Sciatic nerve (tissue), 2 donors: Measurements from ENCODE around the gene FST. TPM values are rescaled to one million over a fixed set of nuclear protein-coding genes. Genes with fewer than 3 reads are reported as not detected.

ENCODE experiments used
- ATAC-seq: fragments of 200-7000 bp; cut with Tn5 transposase; one replicate; pipeline ENCODE4 v1.9.1; 2020; ENCODE audit warnings: mild to moderate bottlenecking, moderate library complexity
- DNase-seq: peaks from one replicate; pipeline ENCODE4 v3.0.0-alpha.2; 2020; ENCODE audit warnings: low spot score
- intact Hi-C: fragments of 100-400 bp; cut with DNase I; formaldehyde crosslinking; loops from one replicate; pipeline ENCODE4 v1.14.2; 2022
- total RNA-seq: library from RNA; stranded (reverse); fragmentation: NEBNext Ultra II Directional; extraction: Animal tissue kit (Norgen Biotek cat#: 25700); gene quantifications from one replicate; pipeline ENCODE4 v1.2.1, GENCODE V29; 2021
- donor health status: DM: no; HTN: no; CAD: no.
- donor health status: DM: no; HTN: no; CAD: no.

FST gene
- total RNA-seq, 1 donor from 2014 or later: 27.6 TPM

- ATAC-seq (no peak), DNase-seq (no peak)
- intact Hi-C loops: no loop called here
Observed at GRCh38 chr5:53472279-53472678, 8.2 kb upstream of the FST start.

- no peak for ATAC-seq
- DNase-seq: no peak
- intact Hi-C loops: no loop called here
Observed at GRCh38 chr5:53472720-53473510, 7.5 kb upstream of the FST start.

- ATAC-seq: no peak
- intact Hi-C loops: no loop called here
- DNase-seq: no peak
Observed at GRCh38 chr5:53473633-53474032, 6.8 kb upstream of the FST start.

GRCh38 chr5:53475320-53475719 lies 5.1 kb upstream of the FST start:
- intact Hi-C loops: no loop called here

GRCh38 chr5:53476019-53476418 lies 4.4 kb upstream of the FST start:
- ATAC-seq: no peak
- no peak for DNase-seq
- intact Hi-C loops: no loop called here

More at GRCh38 chr5:53475320-53475719, 5.1 kb upstream of the FST start:
- DNase-seq (no peak), ATAC-seq (no peak)

GRCh38 chr5:53476531-53477480 lies 3.6 kb upstream of the FST start:
- no peak for ATAC-seq
- no peak for DNase-seq
- intact Hi-C loops: no loop called here

- DNase-seq (peak; percentile 61), ATAC-seq (peak; percentile 32)
- intact Hi-C loops: no loop called here
Observed at GRCh38 chr5:53478411-53479044, 1.9 kb upstream of the FST start.

GRCh38 chr5:53479045-53479589 lies 1.3 kb upstream of the FST start:
- ATAC-seq: no peak
- intact Hi-C loops: no loop called here
- no peak for DNase-seq

- ATAC-seq (peak; percentile 70), DNase-seq (peak; percentile 85)
- intact Hi-C loops: loop anchor here (10.0 kb wide), 1 partner anchor 745 kb away; no protein-coding TSS in a partner anchor
Observed at GRCh38 chr5:53479590-53480415, 626 bp upstream of the FST start.

- ATAC-seq: no peak
- intact Hi-C loops: loop anchor here (10.0 kb wide), 1 partner anchor 743 kb away; no protein-coding TSS in a partner anchor
- DNase-seq: no peak
Observed at GRCh38 chr5:53481159-53481886, 894 bp downstream of the FST start.

- peak; percentile 87 for DNase-seq
- ATAC-seq: peak; percentile 84
- intact Hi-C loops: loop anchor here (10.0 kb wide), 1 partner anchor 743 kb away; no protein-coding TSS in a partner anchor
Observed at GRCh38 chr5:53481887-53482716, 1.7 kb downstream of the FST start.

- DNase-seq (peak; percentile 63), ATAC-seq (peak; percentile 27)
- intact Hi-C loops: loop anchor here (10.0 kb wide), 1 partner anchor 742 kb away; no protein-coding TSS in a partner anchor
Observed at GRCh38 chr5:53482717-53483638, 2.5 kb downstream of the FST start.

- DNase-seq (no peak), ATAC-seq (no peak)
- intact Hi-C loops: loop anchor here (10.0 kb wide), 1 partner anchor 737 kb away; no protein-coding TSS in a partner anchor
Observed at GRCh38 chr5:53487436-53487835, 7.0 kb downstream of the FST start.

- intact Hi-C loops: loop anchor here (10.0 kb wide), 1 partner anchor 737 kb away; no protein-coding TSS in a partner anchor
- ATAC-seq: no peak
- no peak for DNase-seq
Observed at GRCh38 chr5:53488195-53488722, 7.8 kb downstream of the FST start.

- peak; percentile 22 for ATAC-seq
- DNase-seq: no peak
- intact Hi-C loops: no loop called here
Observed at GRCh38 chr5:53490747-53491146, 10.3 kb downstream of the FST start.
